Suppressor macrophage treated with lipopolysaccharide for 1 hour (primary cell): Measurements from ENCODE around the gene C2CD2.
A peak's percentile ranks its signal among the peaks of the same experiment; 100 is the strongest.

Experiments
- DNase-seq, 3 donors: peaks; one replicate each; pipeline ENCODE4 v3.0.0-alpha.2; 2020 to 2022

C2CD2 gene

DNA sequence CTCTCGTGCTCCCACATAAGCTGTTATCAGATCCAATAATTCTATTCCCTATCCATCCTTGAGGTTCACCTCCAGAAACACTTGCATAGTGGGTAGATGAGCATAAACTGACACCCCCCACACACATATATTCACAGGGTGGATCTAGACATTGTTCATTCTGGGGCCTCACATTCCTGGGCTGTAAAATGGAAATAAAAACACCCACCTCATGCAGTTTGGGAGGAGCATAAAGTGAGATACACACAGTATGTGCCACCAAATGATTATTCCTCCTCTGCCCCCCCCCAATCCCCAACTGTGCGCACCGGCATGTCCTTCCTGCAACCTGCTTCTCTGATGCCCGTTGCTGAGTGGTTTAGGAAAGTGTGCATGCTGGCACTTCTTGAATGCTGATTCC is 92.6 kb downstream of the C2CD2 start:
- DNase-seq = no peak

DNA sequence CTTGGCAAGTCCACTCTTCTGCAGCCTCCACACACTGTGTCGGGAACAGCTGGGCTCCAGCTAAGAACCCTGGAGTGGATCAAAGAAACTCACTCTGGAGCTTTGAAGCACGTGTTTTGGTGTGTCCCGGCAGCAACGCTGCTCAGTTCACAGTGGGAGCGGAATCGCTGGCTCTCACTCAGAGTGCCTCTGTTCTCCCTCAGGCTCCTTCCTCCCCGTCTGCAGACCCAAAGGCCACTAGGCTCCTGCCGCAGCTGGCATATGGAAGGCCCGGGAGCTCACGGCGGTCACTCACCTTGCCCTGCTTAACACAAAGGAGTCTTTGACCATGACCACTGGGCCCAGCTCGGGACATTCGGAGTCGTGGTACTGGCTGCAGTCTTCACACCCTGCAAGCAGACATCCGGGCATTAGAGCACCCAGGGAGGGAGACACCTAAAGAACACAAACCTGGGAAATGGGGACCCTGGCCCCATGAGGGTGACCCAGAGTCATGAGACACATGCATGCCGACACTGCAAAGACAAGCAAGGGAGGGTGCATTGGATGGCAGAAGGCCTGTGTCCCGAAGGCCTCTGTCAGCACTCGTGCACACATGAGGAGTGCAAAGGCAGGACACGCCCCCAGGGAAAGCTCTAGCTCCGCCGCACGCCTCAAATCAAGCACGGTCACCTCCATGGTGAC is 94.4 kb downstream of the C2CD2 start:
- DNase-seq = no peak

DNA sequence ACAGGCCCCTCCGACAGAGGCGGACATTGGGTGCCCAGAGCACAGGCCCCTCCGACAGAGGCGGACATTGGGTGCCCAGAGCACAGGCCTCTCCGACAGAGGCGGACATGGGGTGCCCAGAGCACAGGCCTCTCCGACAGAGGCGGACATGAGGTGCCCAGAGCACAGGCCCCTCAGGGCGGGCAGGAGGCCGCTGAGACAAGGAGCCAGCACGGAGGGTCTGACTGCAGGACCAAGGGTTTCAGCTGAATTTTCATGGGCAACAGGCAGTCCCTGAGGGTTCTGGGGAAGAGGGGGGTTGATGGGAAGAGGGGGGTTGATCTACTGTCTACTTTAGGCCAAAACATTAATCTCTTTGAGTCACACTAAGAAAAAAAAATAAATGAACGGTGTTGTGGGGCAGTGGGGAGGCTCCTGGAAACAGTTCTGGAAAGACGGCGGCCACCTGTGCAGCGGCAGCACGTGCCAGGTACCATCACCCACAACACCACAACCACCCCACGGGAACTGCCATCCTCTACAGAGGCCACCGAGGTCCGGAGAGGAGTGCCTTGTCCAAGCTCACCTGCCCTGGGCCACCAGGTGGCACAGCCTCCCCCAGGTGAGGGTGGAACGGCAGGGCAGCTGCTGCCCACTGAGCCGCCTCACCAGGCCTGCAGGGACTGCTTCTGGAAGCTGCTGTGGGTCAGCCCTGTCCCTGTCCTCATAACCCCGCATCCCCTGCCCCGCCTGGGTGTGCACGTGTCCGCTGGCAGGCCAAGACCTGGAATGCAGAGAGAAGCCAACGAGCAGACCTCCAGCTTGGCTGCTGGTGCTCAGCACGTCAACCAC is 95.1 kb downstream of the C2CD2 start:
- DNase-seq = no peak

DNA sequence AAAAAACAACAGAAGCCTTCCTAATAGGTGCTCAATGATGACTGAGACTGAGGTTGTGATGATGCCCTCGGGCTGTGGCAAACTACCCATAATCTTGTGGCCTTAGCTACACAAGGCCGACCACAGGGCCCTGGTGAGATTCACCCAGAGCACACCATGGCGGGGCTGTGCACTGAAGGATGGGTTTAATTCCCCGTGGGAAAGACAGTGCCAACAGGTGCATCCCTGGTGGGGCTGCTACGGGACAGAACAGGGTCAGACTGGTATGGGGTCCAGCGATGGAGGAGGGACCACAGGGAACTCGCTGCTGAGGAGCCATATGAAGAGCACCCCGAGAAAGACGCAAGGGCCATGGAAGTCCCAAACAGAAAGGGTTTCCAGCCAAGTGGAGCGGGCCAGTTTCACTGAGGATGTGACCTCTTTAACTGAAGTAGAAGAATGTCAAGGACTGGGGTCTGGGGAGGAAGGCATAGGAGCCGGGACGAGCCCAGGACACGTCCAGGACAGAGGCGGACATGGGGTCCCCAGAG is 96.0 kb downstream of the C2CD2 start:
- no peak for DNase-seq

DNA sequence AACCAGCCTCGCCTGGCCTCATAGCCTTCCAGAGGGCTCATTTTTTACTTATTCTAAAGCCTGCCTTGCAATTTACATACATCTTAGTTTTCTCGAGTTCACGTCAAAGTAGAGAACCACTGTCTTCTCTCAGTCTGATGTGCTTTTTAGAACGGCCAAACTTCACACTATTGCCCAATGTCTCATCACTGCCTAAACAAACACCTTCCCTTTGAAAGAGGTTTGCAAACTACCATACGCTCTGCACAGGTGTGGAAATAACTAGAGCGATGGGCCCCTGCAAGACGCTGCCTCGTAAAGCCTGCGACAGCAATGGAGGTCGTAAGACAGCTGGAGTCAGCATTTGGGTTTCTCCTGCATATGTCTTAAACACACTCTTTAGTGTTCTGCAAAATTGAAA is 97.2 kb downstream of the C2CD2 start:
- DNase-seq = no peak

DNA sequence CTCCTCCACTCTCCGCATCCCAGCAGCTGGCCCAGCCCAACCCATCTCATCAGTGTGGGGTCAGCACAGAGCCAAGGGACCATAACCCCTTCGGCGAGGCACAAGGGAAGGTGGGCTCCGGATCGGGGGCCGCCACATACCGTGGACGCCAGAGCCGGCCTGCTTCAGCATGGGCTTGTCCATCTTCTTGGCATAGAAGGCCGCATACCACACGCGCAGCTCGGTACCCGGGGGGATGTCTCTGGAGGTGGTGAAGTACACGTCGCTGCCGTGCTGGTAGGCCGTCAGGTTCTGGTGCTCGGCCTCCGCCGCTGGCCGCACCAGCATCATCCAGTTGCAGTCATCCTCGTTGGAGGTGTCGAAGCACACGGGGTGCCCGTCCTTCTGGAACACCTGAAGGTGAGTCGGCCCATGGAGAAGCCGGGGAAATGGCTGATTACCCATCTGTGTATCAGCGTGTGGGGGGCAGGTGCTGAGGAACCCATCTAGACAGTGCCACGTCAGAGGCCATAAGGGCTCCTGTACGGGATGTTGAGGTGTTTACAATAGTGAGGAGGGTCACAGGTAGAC is 99.3 kb downstream of the C2CD2 start:
- DNase-seq = no peak

DNA sequence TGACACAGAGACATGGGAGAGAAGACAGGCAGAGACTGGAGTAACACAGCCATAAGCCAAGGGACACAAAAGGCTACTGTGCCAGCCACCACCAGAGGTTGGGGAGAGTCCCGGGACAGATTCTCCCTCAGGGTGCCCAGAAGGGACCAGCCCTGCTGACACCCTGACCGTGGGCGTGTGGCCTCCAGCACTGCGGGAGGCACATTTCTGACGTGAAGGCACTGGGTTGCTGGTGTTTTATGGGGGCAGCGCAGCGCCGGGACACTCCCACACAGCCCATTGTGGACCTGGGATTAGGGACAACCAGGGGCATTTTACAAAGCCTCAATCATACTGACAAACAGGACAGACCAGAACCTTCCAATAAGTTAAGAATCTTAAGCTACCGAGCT is 100.9 kb downstream of the C2CD2 start:
- DNase-seq = peak in 1 of 3 donors; percentile 28

DNA sequence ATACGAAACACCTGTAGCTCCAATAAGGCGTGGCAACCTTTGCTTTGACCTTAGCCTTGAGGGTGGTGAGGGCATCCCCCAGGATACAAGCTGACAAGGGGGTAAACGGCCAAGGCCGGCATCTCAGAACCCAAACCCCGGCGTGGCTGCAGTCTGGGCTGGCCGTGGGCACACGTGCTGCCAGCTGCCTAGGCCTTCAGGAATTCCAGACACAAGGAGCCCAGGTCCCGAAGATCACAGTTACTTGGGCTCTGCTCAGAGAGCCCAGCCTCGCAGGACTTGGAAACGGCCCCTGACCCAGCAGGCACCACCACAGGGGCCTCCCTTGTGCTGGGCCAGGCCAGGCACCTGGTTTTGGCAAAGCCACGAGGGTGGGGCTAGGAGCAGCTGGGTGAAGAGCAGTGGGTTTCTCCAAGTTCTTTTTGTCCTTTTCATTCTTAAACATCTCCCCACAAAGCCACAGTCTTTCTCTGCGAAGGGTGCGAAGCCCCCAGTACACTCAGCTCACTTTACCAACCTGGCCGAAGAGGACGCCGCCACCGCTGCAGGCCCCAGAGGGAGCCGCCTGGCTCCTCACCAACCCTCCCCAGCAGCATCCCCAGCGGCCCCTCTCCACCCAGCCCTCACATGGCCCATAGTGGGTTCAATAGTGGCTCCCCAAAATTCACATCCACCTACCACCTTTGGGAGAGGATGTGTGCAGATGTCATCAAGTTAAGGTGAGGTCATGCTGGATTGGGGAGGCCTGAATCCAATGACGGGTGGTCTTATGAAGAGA is 101.5 kb downstream of the C2CD2 start:
- no peak for DNase-seq

DNA sequence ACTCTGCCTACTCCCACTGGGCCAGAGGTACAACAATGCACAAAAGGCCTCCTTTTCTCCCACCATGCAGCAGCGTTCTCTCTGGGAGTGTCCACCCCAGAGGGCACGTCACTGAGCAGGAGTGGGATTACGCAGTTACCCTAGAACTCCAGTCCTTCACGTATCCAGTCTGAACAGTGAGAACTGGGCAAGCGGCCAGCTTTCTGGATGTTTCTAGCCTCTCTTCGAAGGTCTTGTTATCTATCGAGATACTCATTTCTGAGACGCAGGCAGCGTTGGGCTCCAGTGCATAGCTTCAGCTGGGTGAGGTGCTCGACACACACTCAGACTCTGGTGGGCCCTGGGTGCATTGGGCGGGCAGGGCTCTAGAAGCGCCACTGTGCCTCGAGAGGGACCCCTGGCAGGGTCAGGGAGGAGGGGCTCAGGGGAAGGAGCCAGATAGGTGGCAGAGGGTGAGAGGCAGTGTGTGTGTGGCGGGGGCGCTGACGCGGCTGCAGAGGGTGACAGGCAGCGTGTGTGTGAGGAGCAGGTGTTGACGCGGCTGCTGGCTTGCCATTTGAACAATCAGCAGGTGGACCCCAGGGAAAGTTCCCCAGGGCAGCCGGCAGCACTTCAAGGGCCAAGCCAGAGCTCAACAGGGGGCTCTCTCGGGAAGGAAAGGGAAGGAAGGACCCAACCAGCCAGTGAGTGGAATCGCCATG is 102.6 kb downstream of the C2CD2 start:
- DNase-seq = no peak

DNA sequence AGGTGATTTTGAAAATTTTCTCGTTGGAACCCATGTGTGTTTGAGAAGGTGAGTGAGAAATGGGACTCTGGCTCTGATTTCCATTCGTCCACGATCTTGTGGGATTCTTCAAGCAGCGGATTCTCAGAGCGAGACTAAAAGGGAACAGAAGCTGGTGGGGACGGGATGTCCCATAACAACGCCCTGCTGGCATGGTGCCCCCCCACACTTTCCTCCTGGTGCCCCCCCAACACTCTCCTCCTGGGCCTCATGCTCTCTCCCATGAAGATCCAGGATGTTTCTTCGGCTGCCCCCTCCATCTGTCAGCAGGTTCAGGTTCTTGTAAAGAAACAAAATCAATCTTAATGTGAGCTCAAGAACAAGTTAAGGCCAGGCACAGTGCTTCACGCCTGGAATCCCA is 103.7 kb downstream of the C2CD2 start:
- no peak for DNase-seq

DNA sequence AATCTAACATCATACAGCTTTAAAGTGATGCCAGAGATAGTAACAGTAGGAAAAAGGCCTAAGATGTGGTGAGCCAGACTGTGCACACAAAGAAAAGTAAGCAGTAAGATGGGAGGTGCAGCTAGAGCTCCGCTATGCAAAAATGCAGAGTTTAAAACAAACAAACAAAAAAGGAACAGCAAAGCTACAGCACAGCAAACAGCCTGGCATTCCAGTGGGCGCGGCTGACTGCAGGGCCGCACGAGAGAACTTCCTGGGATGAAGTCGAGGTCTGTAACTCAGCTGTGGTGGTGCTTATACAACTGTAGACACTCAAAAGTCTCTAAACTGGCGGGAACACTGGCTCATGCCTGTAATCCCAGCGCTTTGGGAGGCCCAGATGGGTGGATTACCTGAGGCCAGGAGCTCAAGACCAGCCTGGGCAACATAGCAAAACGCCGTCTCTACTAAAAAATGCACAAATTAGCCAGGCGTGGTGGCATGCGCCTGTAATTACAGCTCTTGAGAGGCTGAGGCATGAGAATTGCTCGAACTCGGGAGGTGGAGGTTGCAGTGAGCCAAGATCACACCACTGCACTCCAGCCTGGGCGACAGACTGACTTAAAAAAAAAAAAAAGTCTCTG is 104.7 kb downstream of the C2CD2 start:
- DNase-seq = no peak

DNA sequence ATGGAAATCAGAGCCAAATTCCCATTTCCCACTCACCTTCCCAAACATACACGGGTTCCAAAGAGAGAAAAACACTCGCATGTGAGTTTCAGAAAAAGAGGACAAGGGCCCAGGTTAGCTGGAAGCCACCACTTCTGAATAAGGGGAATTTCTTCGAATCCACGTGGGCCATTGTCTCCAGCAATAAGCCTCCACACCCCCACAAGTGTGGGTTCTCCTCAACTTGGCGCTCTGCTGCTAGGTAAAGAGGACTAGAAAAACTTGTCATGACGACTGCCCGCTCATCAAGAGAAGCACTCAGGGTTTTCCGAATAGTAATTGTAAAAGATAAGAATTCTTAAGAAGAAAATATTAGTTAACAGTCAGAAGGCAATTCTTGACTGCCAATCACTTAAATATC is 105.3 kb downstream of the C2CD2 start:
- no peak for DNase-seq

DNA sequence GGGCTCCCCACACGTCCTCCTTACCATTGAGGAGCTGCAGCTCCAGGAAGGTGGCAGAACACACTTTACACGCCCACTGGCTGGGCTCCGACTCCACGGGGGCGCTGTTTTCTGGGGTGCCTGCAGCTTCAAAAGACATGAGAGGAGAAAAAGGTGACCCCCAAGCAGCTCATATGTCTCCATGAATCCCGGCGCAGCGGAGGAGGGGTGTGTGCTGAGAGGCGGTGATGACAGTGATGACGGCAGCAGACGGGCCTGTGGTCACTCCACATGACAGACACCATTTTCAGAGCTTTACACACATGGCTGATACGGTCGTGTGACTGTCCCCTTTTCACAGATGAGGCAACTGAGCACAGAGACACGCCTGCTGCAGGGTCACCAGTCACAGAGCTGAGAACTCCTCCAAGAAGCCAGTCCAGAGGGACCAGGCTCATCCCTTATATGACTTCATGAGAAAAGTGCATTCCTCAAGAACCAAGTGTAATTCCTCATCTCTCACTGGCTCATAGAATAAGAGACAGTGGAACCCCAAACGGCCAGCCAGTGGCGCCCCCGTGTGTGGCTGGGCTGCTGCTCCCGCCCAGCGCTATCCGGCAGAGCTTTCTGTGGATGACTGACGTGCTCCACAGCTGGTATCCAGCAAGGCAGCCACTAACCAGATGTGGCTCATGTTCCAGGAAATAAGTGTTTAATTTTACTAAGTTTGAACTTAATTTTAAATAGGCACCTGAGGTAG is 106.6 kb downstream of the C2CD2 start:
- no peak for DNase-seq

DNA sequence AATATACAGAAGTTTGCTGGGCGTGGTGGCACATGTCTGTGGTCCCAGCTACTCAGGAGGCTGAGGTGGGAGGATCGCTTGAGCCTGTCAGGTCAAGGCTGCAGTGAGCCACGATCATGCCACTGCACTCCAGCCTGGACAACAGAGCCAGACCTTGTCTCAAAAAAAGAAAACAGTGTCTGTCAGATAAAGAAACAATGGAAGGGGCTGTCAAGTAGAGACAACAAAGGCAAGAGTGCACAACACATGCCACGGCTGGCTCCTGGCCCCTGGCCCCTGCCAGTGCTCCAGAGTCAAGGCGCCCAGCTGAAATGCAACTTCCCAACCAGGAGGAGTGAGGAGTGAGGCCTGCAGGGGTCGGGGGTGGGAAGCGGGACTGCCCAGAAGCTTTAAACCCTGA is 107.3 kb downstream of the C2CD2 start:
- no peak for DNase-seq

DNA sequence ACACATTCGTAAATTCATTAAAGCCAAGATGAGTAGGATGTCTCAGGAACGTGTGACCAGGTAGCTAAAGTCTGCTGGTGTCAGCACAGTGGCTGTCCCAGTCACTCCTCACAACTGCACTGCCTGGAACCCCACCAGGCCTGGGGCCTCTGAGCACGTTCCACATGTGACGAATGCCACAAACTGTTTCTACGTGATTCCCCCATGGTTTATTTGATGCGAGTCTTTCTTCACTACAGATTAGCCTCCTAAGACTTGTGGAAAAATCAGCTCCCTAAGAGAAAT is 107.8 kb downstream of the C2CD2 start:
- no peak for DNase-seq

DNA sequence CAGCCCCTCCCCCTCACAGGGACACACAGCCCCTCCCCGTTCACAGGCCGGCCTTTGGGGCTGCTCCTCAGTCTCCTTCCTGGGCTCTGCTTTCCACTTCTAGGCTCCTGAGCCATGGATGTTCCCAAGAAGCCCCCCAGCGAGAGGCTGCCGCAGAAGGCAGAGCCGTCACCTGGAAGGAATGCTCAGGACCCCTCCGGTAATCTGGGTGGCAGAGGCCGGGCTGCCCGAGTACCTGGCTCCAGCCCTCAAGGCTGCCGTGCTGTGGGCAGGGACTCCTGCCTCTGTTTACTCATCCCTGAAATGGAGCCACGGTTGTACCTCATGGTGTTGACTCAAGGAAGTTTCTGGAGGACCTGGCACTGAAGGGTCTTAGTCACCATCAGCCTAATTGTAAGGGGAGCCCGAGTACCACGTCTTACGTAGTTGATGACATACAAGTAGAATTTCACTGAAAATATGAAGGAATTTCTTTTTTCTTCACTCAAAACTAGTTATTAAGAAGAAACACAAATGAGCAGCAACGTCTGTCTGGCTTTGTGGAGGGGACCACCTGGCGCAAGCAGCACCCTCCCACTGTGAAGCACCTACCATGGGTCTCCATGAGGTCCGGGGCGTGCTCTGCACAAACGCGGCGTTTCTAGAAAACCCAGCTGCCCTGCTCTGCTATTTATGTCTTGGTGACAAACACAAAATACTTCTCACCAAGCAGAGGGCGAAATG is 108.3 kb downstream of the C2CD2 start:
- DNase-seq = no peak

DNA sequence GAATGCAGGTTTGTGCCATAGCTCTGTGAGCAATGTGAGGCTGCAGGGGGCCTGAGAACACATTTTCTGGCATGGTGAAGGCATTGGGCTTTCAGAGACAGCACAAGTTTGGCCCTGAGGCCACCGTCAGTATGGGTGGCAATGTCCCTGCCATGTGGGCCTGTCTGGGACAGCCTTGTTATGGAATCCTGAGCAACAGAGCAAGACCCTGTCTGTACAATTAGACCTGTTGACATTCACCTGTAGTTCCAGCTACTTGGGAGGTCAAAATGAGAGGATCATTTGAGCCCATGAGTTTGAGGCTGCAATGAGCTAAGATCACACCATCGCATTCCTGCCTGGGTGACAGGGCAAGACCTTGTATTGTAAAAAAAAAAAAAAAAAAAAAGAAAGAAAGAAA is 110.2 kb downstream of the C2CD2 start:
- no peak for DNase-seq

DNA sequence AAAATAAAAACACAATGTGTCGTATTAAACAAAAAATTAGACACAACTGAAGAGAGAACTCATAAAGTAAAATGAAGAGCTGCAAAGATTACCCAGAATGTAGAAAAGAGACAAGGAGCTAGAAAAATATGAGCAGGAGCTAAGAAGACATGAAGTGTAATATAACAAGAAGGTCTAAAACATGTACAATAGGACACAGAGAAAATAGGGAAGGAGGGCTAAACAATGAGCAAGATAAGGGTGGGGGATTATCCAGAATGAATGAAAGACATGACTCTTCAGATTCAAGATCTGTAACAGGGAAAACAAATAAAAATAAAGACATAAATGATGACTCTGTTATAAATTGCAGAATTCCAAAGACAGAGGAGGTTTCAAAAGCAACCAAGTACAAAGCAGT is 112.9 kb downstream of the C2CD2 start:
- no peak for DNase-seq

DNA sequence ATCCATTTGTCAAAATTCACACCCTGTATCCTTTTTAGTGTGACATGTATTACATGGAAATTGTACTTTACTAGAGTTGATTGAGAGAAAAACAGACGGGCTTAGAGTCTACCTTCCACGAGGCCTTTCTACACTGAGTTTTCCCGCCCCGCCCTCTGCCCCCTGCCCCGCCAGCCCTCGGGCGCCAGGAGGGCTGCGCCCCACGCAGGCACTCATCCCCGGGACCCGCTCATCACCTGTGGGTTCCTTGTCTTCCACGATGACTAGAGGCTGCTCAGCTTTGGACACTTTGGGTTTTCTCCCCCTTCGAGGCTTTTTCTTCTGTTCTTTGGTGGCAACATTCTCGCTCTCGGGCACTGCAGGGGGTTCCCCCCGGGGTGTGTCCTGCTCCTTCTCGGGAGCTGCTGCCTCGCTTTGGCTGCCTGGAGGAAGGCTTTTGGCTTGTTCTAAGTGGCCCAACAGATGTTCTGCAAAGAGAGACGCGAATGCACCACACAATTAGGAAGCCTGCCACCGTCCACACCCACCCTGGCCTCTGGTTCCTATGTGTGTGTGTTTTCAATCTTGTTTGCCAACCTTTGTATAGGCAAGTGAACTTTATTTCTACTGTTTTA is 114.3 kb downstream of the C2CD2 start:
- DNase-seq = no peak

DNA sequence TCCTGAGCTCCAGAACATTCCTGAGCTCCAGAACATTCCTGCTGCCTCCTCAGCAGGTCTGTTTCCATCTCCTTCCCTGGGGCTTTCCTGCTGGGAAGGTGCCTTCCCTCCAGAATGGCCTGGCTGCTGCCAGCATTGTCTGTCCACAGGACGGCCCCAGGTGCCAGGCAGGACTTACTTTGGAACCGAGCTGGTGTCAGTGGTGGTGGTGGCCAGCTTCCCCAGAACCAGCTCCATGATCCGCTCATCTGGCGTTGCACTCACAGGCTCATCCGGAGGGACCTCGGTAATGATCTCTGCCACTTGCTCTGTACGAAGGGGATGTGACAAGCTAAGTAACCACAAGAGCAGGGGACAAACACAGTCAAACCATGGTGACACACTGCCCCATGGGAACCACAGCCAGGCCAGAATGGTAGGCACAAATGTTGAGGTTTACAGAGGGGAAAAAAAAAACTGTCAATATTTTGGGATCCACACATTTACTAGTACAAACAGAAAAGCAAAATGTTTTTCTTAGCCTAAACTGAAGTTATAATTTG is 116.0 kb downstream of the C2CD2 start:
- DNase-seq = no peak
